HG03045 (cell line): ENCODE results near the gene ADAM23.

Experiments used
- ATAC-seq: cut with Tn5 transposase; IDR thresholded peaks from one replicate; pipeline ENCODE4 v1.9.1; 2021; ENCODE audit warnings: mild to moderate bottlenecking, moderate library complexity; ENCODE audit not compliant: unreplicated experiment

ADAM23 gene

GRCh38 chr2:206561962-206562361 is 118.6 kb downstream of the ADAM23 start:
- no peak for ATAC-seq

- ATAC-seq: no peak
These were observed 119.0 kb downstream of the ADAM23 start for GRCh38 chr2:206562375-206562774.

- ATAC-seq: no peak
These were observed 120.0 kb downstream of the ADAM23 start for GRCh38 chr2:206563374-206563773.

- ATAC-seq: no peak
These were observed 122.3 kb downstream of the ADAM23 start for GRCh38 chr2:206565666-206566065.

GRCh38 chr2:206569470-206569869 is 126.1 kb downstream of the ADAM23 start:
- no peak for ATAC-seq

GRCh38 chr2:206570199-206570598 is 126.9 kb downstream of the ADAM23 start:
- no peak for ATAC-seq

- no peak for ATAC-seq
These were observed 129.4 kb downstream of the ADAM23 start for GRCh38 chr2:206572725-206573124.

- no peak for ATAC-seq
These were observed 130.5 kb downstream of the ADAM23 start for GRCh38 chr2:206573793-206574192.

GRCh38 chr2:206584323-206585116 is 141.2 kb downstream of the ADAM23 start:
- ATAC-seq: no peak

- ATAC-seq: no peak
These were observed 142.0 kb downstream of the ADAM23 start for GRCh38 chr2:206585335-206585734.

- no peak for ATAC-seq
These were observed 143.3 kb downstream of the ADAM23 start for GRCh38 chr2:206586609-206587008.

- no peak for ATAC-seq
These were observed 154.4 kb downstream of the ADAM23 start for GRCh38 chr2:206597717-206598218.

- ATAC-seq: no peak
These were observed 159.9 kb downstream of the ADAM23 start for GRCh38 chr2:206603243-206603642.

GRCh38 chr2:206610451-206610850 is 167.1 kb downstream of the ADAM23 start:
- no peak for ATAC-seq

- no peak for ATAC-seq
These were observed 167.9 kb downstream of the ADAM23 start for GRCh38 chr2:206611191-206611590.

- no peak for ATAC-seq
These were observed 168.4 kb downstream of the ADAM23 start for GRCh38 chr2:206611736-206612135.

GRCh38 chr2:206614811-206615210 is 171.5 kb downstream of the ADAM23 start:
- no peak for ATAC-seq

GRCh38 chr2:206615417-206616089 is 172.2 kb downstream of the ADAM23 start:
- ATAC-seq: no peak

- no peak for ATAC-seq
These were observed 172.8 kb downstream of the ADAM23 start for GRCh38 chr2:206616151-206616550.

GRCh38 chr2:206619011-206619410 is 175.7 kb downstream of the ADAM23 start:
- ATAC-seq: no peak

GRCh38 chr2:206626108-206626507 is 182.8 kb downstream of the ADAM23 start:
- no peak for ATAC-seq

GRCh38 chr2:206627632-206628031 is 184.3 kb downstream of the ADAM23 start:
- ATAC-seq: no peak
